Upper lobe of left lung (tissue), 4 donors: ENCODE data around the gene PRODH.

Experiments used
- EP300 ChIP-seq, 4 donors: sonication (generic); formaldehyde crosslinking; IDR thresholded peaks; one replicate each; pipeline ENCODE4 v1.5.1; 2017; ENCODE audit warnings: antibody characterized with exemption in 4 of 4, control low read depth in 2 of 4
- POLR2AphosphoS5 ChIP-seq, 2 donors: sonication (generic); formaldehyde crosslinking; IDR thresholded peaks; one replicate each; pipeline ENCODE4 v1.5.1; 2017; ENCODE audit warnings: antibody characterized with exemption in 2 of 2
- TF ChIP-seq, protein P1 (sequence below), 6 experiments: fragments of 450-650 bp in 4 of 6; fragments of 200-600 bp in 2 of 6; sonication (generic) in 2 of 6; IDR thresholded peaks; one replicate each; pipeline ENCODE4 v1.5.1; 2016 to 2019; ENCODE audit warnings: antibody characterized with exemption in 6 of 6

DNA sequence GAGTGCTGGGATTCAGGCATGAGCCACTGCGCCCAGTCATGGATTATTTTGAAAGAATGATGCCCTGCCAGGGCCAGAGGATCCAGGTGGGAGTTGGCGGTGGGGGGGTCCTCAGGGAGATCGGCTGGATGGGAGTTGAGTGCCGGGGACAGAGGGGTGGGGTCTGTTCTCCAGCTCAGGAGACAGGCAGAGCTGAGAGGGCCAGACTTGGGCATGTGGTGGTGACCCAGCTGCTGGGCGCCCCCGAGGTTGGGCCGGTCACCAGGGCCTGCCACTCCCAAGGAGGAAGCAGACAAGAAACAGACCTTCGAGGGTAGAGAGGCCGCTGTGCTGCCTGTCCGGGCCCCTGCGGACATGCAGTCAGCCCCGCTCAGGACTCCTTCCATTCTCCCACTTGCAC lies 11.8 kb upstream of the PRODH start:
- TF ChIP-seq, protein P1, sequence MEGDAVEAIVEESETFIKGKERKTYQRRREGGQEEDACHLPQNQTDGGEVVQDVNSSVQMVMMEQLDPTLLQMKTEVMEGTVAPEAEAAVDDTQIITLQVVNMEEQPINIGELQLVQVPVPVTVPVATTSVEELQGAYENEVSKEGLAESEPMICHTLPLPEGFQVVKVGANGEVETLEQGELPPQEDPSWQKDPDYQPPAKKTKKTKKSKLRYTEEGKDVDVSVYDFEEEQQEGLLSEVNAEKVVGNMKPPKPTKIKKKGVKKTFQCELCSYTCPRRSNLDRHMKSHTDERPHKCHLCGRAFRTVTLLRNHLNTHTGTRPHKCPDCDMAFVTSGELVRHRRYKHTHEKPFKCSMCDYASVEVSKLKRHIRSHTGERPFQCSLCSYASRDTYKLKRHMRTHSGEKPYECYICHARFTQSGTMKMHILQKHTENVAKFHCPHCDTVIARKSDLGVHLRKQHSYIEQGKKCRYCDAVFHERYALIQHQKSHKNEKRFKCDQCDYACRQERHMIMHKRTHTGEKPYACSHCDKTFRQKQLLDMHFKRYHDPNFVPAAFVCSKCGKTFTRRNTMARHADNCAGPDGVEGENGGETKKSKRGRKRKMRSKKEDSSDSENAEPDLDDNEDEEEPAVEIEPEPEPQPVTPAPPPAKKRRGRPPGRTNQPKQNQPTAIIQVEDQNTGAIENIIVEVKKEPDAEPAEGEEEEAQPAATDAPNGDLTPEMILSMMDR (IDR thresholded peaks at IDR 0.05), result no peak
- no peak for TF ChIP-seq EP300 (IDR thresholded peaks at IDR 0.05)
- no peak for TF ChIP-seq POLR2AphosphoS5 (IDR thresholded peaks at IDR 0.05)
